ENCODE data around the gene MOB2. TPM values are rescaled to one million over a fixed set of nuclear protein-coding genes. Genes with fewer than 3 reads are reported as not detected.
A peak's percentile ranks its signal among the peaks of the same experiment; 100 is the strongest.

The MOB2 gene
- total RNA-seq, 2 donors from 2014 or later, result 65.0 to 65.7 TPM

GRCh38 chr11:1482581-1483444, 3.8 kb downstream of the MOB2 start:
- ATAC-seq, result no peak
- DNase-seq, result peak in 1 of 3 donors; percentile 8
- H3K27ac Mint-ChIP-seq, result peak overlapping the region; percentile 53

GRCh38 chr11:1481861-1482441, 4.6 kb downstream of the MOB2 start:
- peaks cover 5% of the 10 kb centered on the region for H3K36me3 Mint-ChIP-seq (ENCODE audit: low read depth)
- no peaks in the 10 kb centered on the region for H3K9me3 ChIP-seq (ENCODE audit: control insufficient read depth, low read length, poor library complexity, severe bottlenecking)
- DNase-seq, result peak in 1 of 3 donors; percentile 7
- no peaks in the 10 kb centered on the region for H3K27me3 Mint-ChIP-seq
- H3K27ac Mint-ChIP-seq, result peak overlapping the region; percentile 53
- peaks cover 16% of the 10 kb centered on the region for H3K4me1 Mint-ChIP-seq
- H3K4me3 Mint-ChIP-seq, result peak overlapping the region; percentile 49
- no peak for ATAC-seq

More at GRCh38 chr11:1482581-1483444, 3.8 kb downstream of the MOB2 start:
- H3K36me3 Mint-ChIP-seq (ENCODE audit: low read depth), result peaks cover 3% of the 10 kb centered on the region
- no peaks in the 10 kb centered on the region for H3K27me3 Mint-ChIP-seq
- H3K9me3 ChIP-seq (ENCODE audit: control insufficient read depth, low read length, poor library complexity, severe bottlenecking), result no peaks in the 10 kb centered on the region
- H3K4me1 Mint-ChIP-seq, result peaks cover 18% of the 10 kb centered on the region
- H3K4me3 Mint-ChIP-seq, result no peak overlapping the region

GRCh38 chr11:1481483-1481825, 5.1 kb downstream of the MOB2 start:
- no peak for ATAC-seq
- Mint-ChIP-seq H3K36me3 (ENCODE audit: low read depth) (peaks cover 5% of the 10 kb centered on the region), H3K27me3 (no peaks in the 10 kb centered on the region), H3K27ac (no peak overlapping the region), H3K4me3 (no peak overlapping the region), H3K4me1 (peaks cover 16% of the 10 kb centered on the region)
- no peaks in the 10 kb centered on the region for H3K9me3 ChIP-seq (ENCODE audit: control insufficient read depth, low read length, poor library complexity, severe bottlenecking)
- DNase-seq, result no peak

- Mint-ChIP-seq H3K4me3 (no peak overlapping the region), H3K4me1 (peaks cover 17% of the 10 kb centered on the region), H3K27ac (no peak overlapping the region), H3K27me3 (no peaks in the 10 kb centered on the region), H3K36me3 (ENCODE audit: low read depth) (peaks cover 10% of the 10 kb centered on the region)
- DNase-seq (peak in 1 of 3 donors; percentile 10), ATAC-seq (no peak)
- no peaks in the 10 kb centered on the region for H3K9me3 ChIP-seq (ENCODE audit: control insufficient read depth, low read length, poor library complexity, severe bottlenecking)
Observed at GRCh38 chr11:1480555-1481482, 5.8 kb downstream of the MOB2 start.

GRCh38 chr11:1480191-1480554, 6.4 kb downstream of the MOB2 start:
- peaks cover 11% of the 10 kb centered on the region for H3K36me3 Mint-ChIP-seq (ENCODE audit: low read depth)
- H3K27me3 Mint-ChIP-seq, result no peaks in the 10 kb centered on the region
- peaks cover 13% of the 10 kb centered on the region for H3K4me1 Mint-ChIP-seq
- H3K4me3 Mint-ChIP-seq, result no peak overlapping the region
- DNase-seq, result no peak
- ATAC-seq, result no peak
- H3K27ac Mint-ChIP-seq, result no peak overlapping the region
- no peaks in the 10 kb centered on the region for H3K9me3 ChIP-seq (ENCODE audit: control insufficient read depth, low read length, poor library complexity, severe bottlenecking)

GRCh38 chr11:1479678-1480118, 6.9 kb downstream of the MOB2 start:
- no peak for ATAC-seq
- DNase-seq, result no peak
- H3K4me1 Mint-ChIP-seq, result peaks cover 10% of the 10 kb centered on the region
- no peaks in the 10 kb centered on the region for H3K27me3 Mint-ChIP-seq
- H3K4me3 Mint-ChIP-seq, result no peak overlapping the region
- H3K36me3 Mint-ChIP-seq (ENCODE audit: low read depth), result peaks cover 11% of the 10 kb centered on the region
- no peaks in the 10 kb centered on the region for H3K9me3 ChIP-seq (ENCODE audit: control insufficient read depth, low read length, poor library complexity, severe bottlenecking)
- H3K27ac Mint-ChIP-seq, result no peak overlapping the region

- ATAC-seq, result no peak
- no peaks in the 10 kb centered on the region for H3K27me3 Mint-ChIP-seq
- H3K9me3 ChIP-seq (ENCODE audit: control insufficient read depth, low read length, poor library complexity, severe bottlenecking), result no peaks in the 10 kb centered on the region
- no peak overlapping the region for H3K4me3 Mint-ChIP-seq
- DNase-seq, result peak in 1 of 3 donors; percentile 8
- peaks cover 12% of the 10 kb centered on the region for H3K36me3 Mint-ChIP-seq (ENCODE audit: low read depth)
- H3K27ac Mint-ChIP-seq, result no peak overlapping the region
- peaks cover 12% of the 10 kb centered on the region for H3K4me1 Mint-ChIP-seq
Observed at GRCh38 chr11:1479006-1479677, 7.4 kb downstream of the MOB2 start.

GRCh38 chr11:1478544-1478943, 8.0 kb downstream of the MOB2 start:
- no peak for ATAC-seq
- peaks cover 14% of the 10 kb centered on the region for H3K36me3 Mint-ChIP-seq (ENCODE audit: low read depth)

GRCh38 chr11:1478011-1478410, 8.6 kb downstream of the MOB2 start:
- Mint-ChIP-seq H3K27ac (no peak overlapping the region), H3K27me3 (no peaks in the 10 kb centered on the region), H3K36me3 (ENCODE audit: low read depth) (peaks cover 14% of the 10 kb centered on the region), H3K4me1 (peaks cover 11% of the 10 kb centered on the region), H3K4me3 (no peak overlapping the region)
- DNase-seq (peak in 1 of 3 donors; percentile 8), ATAC-seq (no peak)
- no peaks in the 10 kb centered on the region for H3K9me3 ChIP-seq (ENCODE audit: control insufficient read depth, low read length, poor library complexity, severe bottlenecking)

More at GRCh38 chr11:1478544-1478943, 8.0 kb downstream of the MOB2 start:
- H3K4me1 Mint-ChIP-seq, result peaks cover 13% of the 10 kb centered on the region
- H3K27ac Mint-ChIP-seq, result no peak overlapping the region
- H3K27me3 Mint-ChIP-seq, result no peaks in the 10 kb centered on the region
- peak in 1 of 3 donors; percentile 7 for DNase-seq
- no peak overlapping the region for H3K4me3 Mint-ChIP-seq
- H3K9me3 ChIP-seq (ENCODE audit: control insufficient read depth, low read length, poor library complexity, severe bottlenecking), result no peaks in the 10 kb centered on the region

GRCh38 chr11:1476940-1477736, 9.4 kb downstream of the MOB2 start:
- ATAC-seq (no peak), DNase-seq (peak in 1 of 3 donors; percentile 5)

GRCh38 chr11:1475841-1476240, 10.7 kb downstream of the MOB2 start:
- H3K27me3 Mint-ChIP-seq, result no peaks in the 10 kb centered on the region
- no peak for DNase-seq
- peaks cover 14% of the 10 kb centered on the region for H3K36me3 Mint-ChIP-seq (ENCODE audit: low read depth)
- no peak for ATAC-seq
- no peak overlapping the region for H3K4me3 Mint-ChIP-seq
- no peaks in the 10 kb centered on the region for H3K9me3 ChIP-seq (ENCODE audit: control insufficient read depth, low read length, poor library complexity, severe bottlenecking)
- H3K4me1 Mint-ChIP-seq, result peaks cover 11% of the 10 kb centered on the region
- peak overlapping the region; percentile 9 for H3K27ac Mint-ChIP-seq

More at GRCh38 chr11:1476940-1477736, 9.4 kb downstream of the MOB2 start:
- H3K27ac Mint-ChIP-seq, result no peak overlapping the region
- no peaks in the 10 kb centered on the region for H3K27me3 Mint-ChIP-seq
- H3K9me3 ChIP-seq (ENCODE audit: control insufficient read depth, low read length, poor library complexity, severe bottlenecking), result no peaks in the 10 kb centered on the region
- H3K4me1 Mint-ChIP-seq, result peaks cover 11% of the 10 kb centered on the region
- H3K36me3 Mint-ChIP-seq (ENCODE audit: low read depth), result peaks cover 14% of the 10 kb centered on the region
- H3K4me3 Mint-ChIP-seq, result no peak overlapping the region

- no peak for ATAC-seq
- H3K4me3 Mint-ChIP-seq, result no peak overlapping the region
Observed at GRCh38 chr11:1473786-1474185, 12.8 kb downstream of the MOB2 start.

More at GRCh38 chr11:1473786-1474185, 12.8 kb downstream of the MOB2 start:
- peaks cover 12% of the 10 kb centered on the region for H3K36me3 Mint-ChIP-seq (ENCODE audit: low read depth)
- DNase-seq, result no peak
- H3K9me3 ChIP-seq (ENCODE audit: control insufficient read depth, low read length, poor library complexity, severe bottlenecking), result no peaks in the 10 kb centered on the region
- peaks cover 11% of the 10 kb centered on the region for H3K4me1 Mint-ChIP-seq
- H3K27me3 Mint-ChIP-seq, result no peaks in the 10 kb centered on the region
- no peak overlapping the region for H3K27ac Mint-ChIP-seq
